NCI-H345 treated with DMSO at 0.1 percent for 48 hours (cell line): ENCODE measurements around the gene MMP11.

Source experiments
- DNase-seq: peaks from one replicate; lab custom pipeline; 2025; ENCODE audit not compliant: unreplicated experiment; lab: John Stamatoyannopoulos, UW

MMP11 gene

GRCh38 chr22:23801238-23801821 lies 28.7 kb downstream of the MMP11 start:
- no peak for DNase-seq

GRCh38 chr22:23801886-23802377 lies 29.3 kb downstream of the MMP11 start:
- DNase-seq, result no peak

- DNase-seq, result no peak
These were observed 30.6 kb downstream of the MMP11 start for GRCh38 chr22:23803001-23803819.

- no peak for DNase-seq
These were observed 32.2 kb downstream of the MMP11 start for GRCh38 chr22:23804781-23805291.

- DNase-seq, result no peak
These were observed 34.2 kb downstream of the MMP11 start for GRCh38 chr22:23806837-23807236.

GRCh38 chr22:23812378-23812777 lies 39.7 kb downstream of the MMP11 start:
- DNase-seq, result no peak

GRCh38 chr22:23815541-23816155 lies 43.0 kb downstream of the MMP11 start:
- no peak for DNase-seq

- DNase-seq, result no peak
These were observed 43.7 kb downstream of the MMP11 start for GRCh38 chr22:23816156-23816976.

GRCh38 chr22:23817146-23817545 lies 44.5 kb downstream of the MMP11 start:
- no peak for DNase-seq

GRCh38 chr22:23818541-23818940 lies 45.9 kb downstream of the MMP11 start:
- DNase-seq, result no peak

GRCh38 chr22:23820748-23821211 lies 48.1 kb downstream of the MMP11 start:
- no peak for DNase-seq

- DNase-seq, result no peak
These were observed 49.5 kb downstream of the MMP11 start for GRCh38 chr22:23822101-23822671.

- DNase-seq, result no peak
These were observed 50.7 kb downstream of the MMP11 start for GRCh38 chr22:23823331-23823791.

GRCh38 chr22:23824476-23825245 lies 52.0 kb downstream of the MMP11 start:
- DNase-seq, result no peak

GRCh38 chr22:23825246-23825905 lies 52.7 kb downstream of the MMP11 start:
- DNase-seq, result no peak

- no peak for DNase-seq
These were observed 54.1 kb downstream of the MMP11 start for GRCh38 chr22:23826510-23827350.

GRCh38 chr22:23827351-23827995 lies 54.8 kb downstream of the MMP11 start:
- DNase-seq, result no peak
